Epithelial cell of alveolus of lung (primary cell): ENCODE measurements around the gene OR9A2. TPM values are rescaled to one million over a fixed set of nuclear protein-coding genes. Genes with fewer than 3 reads are reported as not detected.

Experiments
- total RNA-seq: library from RNA; depleted of rRNA; stranded (reverse); fragments of >200 nt; gene quantifications from 2 replicates; pipeline ENCODE4 v1.2.1, GENCODE V29; 2015

OR9A2 gene, protein sequence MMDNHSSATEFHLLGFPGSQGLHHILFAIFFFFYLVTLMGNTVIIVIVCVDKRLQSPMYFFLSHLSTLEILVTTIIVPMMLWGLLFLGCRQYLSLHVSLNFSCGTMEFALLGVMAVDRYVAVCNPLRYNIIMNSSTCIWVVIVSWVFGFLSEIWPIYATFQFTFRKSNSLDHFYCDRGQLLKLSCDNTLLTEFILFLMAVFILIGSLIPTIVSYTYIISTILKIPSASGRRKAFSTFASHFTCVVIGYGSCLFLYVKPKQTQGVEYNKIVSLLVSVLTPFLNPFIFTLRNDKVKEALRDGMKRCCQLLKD
- not detected in 2 replicates for total RNA-seq

DNA sequence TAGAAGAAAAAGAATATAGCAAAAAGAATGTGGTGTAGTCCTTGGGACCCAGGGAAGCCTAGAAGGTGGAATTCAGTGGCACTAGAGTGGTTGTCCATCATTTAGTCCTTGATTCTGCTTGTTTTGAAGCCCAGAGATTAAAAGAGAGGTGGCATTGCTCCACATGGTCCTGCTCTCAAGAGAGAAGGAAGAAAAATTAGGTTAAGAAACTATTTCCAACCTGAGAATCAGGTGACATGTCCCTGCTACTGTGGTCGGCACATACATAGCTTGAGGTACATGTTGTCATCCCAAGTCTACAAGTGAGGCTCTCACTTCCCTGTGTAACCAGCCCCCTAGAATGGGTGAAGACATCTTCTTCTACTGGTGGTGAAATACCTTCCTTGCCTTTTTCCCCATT, at the start of gene OR9A2:
OR9A2 (minus strand) TSS at position 101 of the 400 bp plus-strand sequence; CDS start at position 101, 0 bp downstream.

GRCh38 chr7:143052041-143052440, 25.1 kb upstream of the OR9A2 start, which contains the start of gene OR6V1:
Gene OR6V1 (plus strand): TSS chr7:143052341. CDS start chr7:143052341, 0 bp downstream.

Other genes starting within 250 kb of the OR9A2 start
- 10.5 and 23.0 TPM in 2 replicates for gene EPHB6, start 172.1 kb downstream of the OR9A2 start, total RNA-seq
- gene TRPV6, start 141.4 kb downstream of the OR9A2 start, total RNA-seq: 0.39 TPM in 1 of 2 replicates, not detected in the other
- not detected in 2 replicates for gene TRPV5, start 93.4 kb downstream of the OR9A2 start, total RNA-seq
- gene LLCFC1, start 87.6 kb downstream of the OR9A2 start, total RNA-seq: not detected in 2 replicates
- not detected in 2 replicates for gene KEL, start 64.8 kb downstream of the OR9A2 start, total RNA-seq
- not detected in 2 replicates for gene OR6V1, start 25.2 kb upstream of the OR9A2 start, total RNA-seq
- gene PIP, start 104.9 kb upstream of the OR9A2 start, total RNA-seq: not detected in 2 replicates
- gene TAS2R39, start 156.3 kb upstream of the OR9A2 start, total RNA-seq: not detected in 2 replicates
- gene TAS2R40, start 194.9 kb upstream of the OR9A2 start, total RNA-seq: not detected in 2 replicates
- gene GSTK1, start 236.3 kb upstream of the OR9A2 start, total RNA-seq: 124 and 133 TPM in 2 replicates